Activated CD4-positive, CD25-positive, alpha-beta regulatory T cell treated with anti-CD3 and anti-CD28 coated beads, Interleukin-2, amount 50 U/mL, for 24 hours (primary cell): ENCODE results near the gene SMTN.
"Not testable (repeated sequence)": the region's sequence is repeated elsewhere in the genome, so short reads cannot be mapped to it uniquely, and the experiment has no call there.

Source experiments
- ATAC-seq, 2 donors: fragments of 150-1000 bp; cut with Tn5 transposase; one replicate each; pipeline ENCODE4 v1.10.0; 2021; ENCODE audit warnings: mild to moderate bottlenecking in 1 of 2, moderate library complexity in 1 of 2

Gene SMTN

GRCh38 chr22:31080848-31081649 is at the start of gene SMTN:
TSS of gene SMTN (plus strand) at chr22:31081318. CDS start at chr22:31083259, 1,941 bp downstream.
- peak; percentile 63 to 66 for ATAC-seq

GRCh38 chr22:31036671-31037550 is 44.2 kb upstream of the SMTN start:
- ATAC-seq = no peak

- ATAC-seq = no peak
Measured at GRCh38 chr22:31038686-31039085, 42.4 kb upstream of the SMTN start.

- ATAC-seq = no peak
Measured at GRCh38 chr22:31039393-31039792, 41.7 kb upstream of the SMTN start.

- no peak for ATAC-seq
Measured at GRCh38 chr22:31040542-31041398, 40.3 kb upstream of the SMTN start.

- ATAC-seq = no peak
Measured at GRCh38 chr22:31044262-31044861, 36.8 kb upstream of the SMTN start.

GRCh38 chr22:31045900-31046538 is 35.1 kb upstream of the SMTN start:
- no peak for ATAC-seq

- no peak for ATAC-seq
Measured at GRCh38 chr22:31046539-31047226, 34.4 kb upstream of the SMTN start.

GRCh38 chr22:31048570-31048969 is 32.5 kb upstream of the SMTN start:
- ATAC-seq = no peak

- ATAC-seq = no peak
Measured at GRCh38 chr22:31049815-31050420, 31.2 kb upstream of the SMTN start.

- ATAC-seq = no peak
Measured at GRCh38 chr22:31055117-31055634, 25.9 kb upstream of the SMTN start.

- ATAC-seq = no peak
Measured at GRCh38 chr22:31055635-31056159, 25.4 kb upstream of the SMTN start.

- ATAC-seq = no peak
Measured at GRCh38 chr22:31056986-31057599, 24.0 kb upstream of the SMTN start.

- ATAC-seq = not testable (repeated sequence)
Measured at GRCh38 chr22:31059663-31060062, 21.5 kb upstream of the SMTN start.

- no peak for ATAC-seq
Measured at GRCh38 chr22:31062566-31063230, 18.4 kb upstream of the SMTN start.

GRCh38 chr22:31064369-31064768 is 16.7 kb upstream of the SMTN start:
- ATAC-seq = no peak

GRCh38 chr22:31068970-31069369 is 12.1 kb upstream of the SMTN start:
- ATAC-seq = no peak

GRCh38 chr22:31069691-31070314 is 11.3 kb upstream of the SMTN start:
- not testable (repeated sequence) for ATAC-seq

- not testable (repeated sequence) for ATAC-seq
Measured at GRCh38 chr22:31073125-31073524, 8.0 kb upstream of the SMTN start.
